Esophagus squamous epithelium (tissue), 5 donors: Measurements from ENCODE around the gene ITPR2. TPM values are rescaled to one million over a fixed set of nuclear protein-coding genes. Genes with fewer than 3 reads are reported as not detected.
"Not testable (repeated sequence)": the region's sequence is repeated elsewhere in the genome, so short reads cannot be mapped to it uniquely, and the experiment has no call there.

Experiments
- DNase-seq: peaks from one replicate; lab custom pipeline; 2025; lab: John Stamatoyannopoulos, UW
- H3K27ac ChIP-seq, 4 donors: fragments of 200-600 bp; sonication (generic); one replicate each; pipeline ENCODE4 v1.5.1; 2016 to 2019; ENCODE audit warnings: mild to moderate bottlenecking in 1 of 4
- H3K27me3 ChIP-seq, 4 donors: fragments of 200-600 bp; sonication (generic); 1 replicate in 3 of 4; 2 replicates in 1 of 4; pipeline versions ENCODE4 v1.5.1 to v1.6.0; 2017 to 2021; ENCODE audit warnings: antibody characterized with exemption in 1 of 4
- H3K36me3 ChIP-seq, 3 donors: fragments of 200-600 bp; sonication (generic); one replicate each; pipeline ENCODE4 v1.5.1; 2016 to 2019
- H3K4me1 ChIP-seq, 3 donors: fragments of 200-600 bp; sonication (generic); one replicate each; pipeline ENCODE4 v1.5.1; 2017 to 2019
- H3K4me3 ChIP-seq, 4 donors: fragments of 200-600 bp; sonication (generic); 1 replicate in 3 of 4; 2 replicates in 1 of 4; pipeline ENCODE4 v1.5.1; 2016 to 2019; ENCODE audit warnings: mild to moderate bottlenecking in 2 of 4, moderate library complexity in 1 of 4
- H3K9me3 ChIP-seq, 3 donors: fragments of 200-600 bp; sonication (generic); one replicate each; pipeline ENCODE4 v1.5.1; 2016 to 2019
- POLR2A ChIP-seq, 4 donors: fragments of 450-650 bp; IDR thresholded peaks; one replicate each; pipeline ENCODE4 v1.6.1; 2017; ENCODE audit warnings: antibody characterized with exemption in 4 of 4, mild to moderate bottlenecking in 4 of 4, moderate library complexity in 3 of 4
- WGBS, 2 donors: methylation state at CpG; one replicate each; pipeline ENCODE4 v1.1.5; 2018; 5-methylcytosine and 5-hydroxymethylcytosine counted together
- intact Hi-C: fragments of 100-400 bp; cut with DNase I; formaldehyde crosslinking; loops from one replicate; pipeline ENCODE4 v1.15.0; 2022
- total RNA-seq, 4 donors: library from RNA; depleted of rRNA; stranded (reverse); fragments of >200 nt; gene quantifications; one replicate each; pipeline ENCODE4 v1.1.0, GENCODE V29; 2016
- TF ChIP-seq, protein P1 (sequence below), 6 experiments: fragments of 450-650 bp in 4 of 6; fragments of 200-600 bp in 2 of 6; sonication (generic) in 2 of 6; IDR thresholded peaks; one replicate each; pipeline ENCODE4 v1.5.1; 2016 to 2019; ENCODE audit warnings: antibody characterized with exemption in 6 of 6, mild to moderate bottlenecking in 4 of 6, moderate library complexity in 4 of 6
- donor health status: DM: yes; HTN: yes; CAD: no.

The ITPR2 gene
- total RNA-seq, 4 donors from 2014 or later = 30.7 to 49.3 (median 37.6) TPM

DNA sequence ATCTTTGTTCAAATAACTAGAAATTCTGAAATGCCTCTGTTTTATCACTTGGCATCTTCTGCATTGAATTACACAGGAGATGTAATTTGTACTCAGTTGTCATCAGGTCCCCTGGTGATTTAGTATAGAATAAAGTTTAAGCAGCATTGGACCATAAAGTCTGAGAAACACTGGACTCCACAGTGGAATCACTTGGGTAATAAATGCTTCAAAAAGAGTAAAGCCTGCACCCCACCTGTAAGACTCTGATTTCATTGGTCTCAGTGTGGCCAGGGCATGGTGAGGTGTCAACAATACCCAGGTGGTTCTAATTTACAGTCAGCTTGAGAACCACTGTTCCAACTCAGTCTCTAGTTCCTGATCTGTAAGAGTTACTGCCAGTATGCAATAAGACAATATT, 148.9 kb downstream of the ITPR2 start:
- no peaks in the 10 kb centered on the region for H3K4me1 ChIP-seq
- peaks cover 0 to 80% (median 5%) of the 10 kb centered on the region in 3 donors for H3K36me3 ChIP-seq
- no peak for DNase-seq
- no peaks in the 10 kb centered on the region for H3K9me3 ChIP-seq
- intact Hi-C loops = no loop called here
- no peaks in the 10 kb centered on the region for H3K27me3 ChIP-seq
- no peak overlapping the region for H3K27ac ChIP-seq
- TF ChIP-seq POLR2A (IDR thresholded peaks at IDR 0.05) = no peak
- TF ChIP-seq, protein P1, sequence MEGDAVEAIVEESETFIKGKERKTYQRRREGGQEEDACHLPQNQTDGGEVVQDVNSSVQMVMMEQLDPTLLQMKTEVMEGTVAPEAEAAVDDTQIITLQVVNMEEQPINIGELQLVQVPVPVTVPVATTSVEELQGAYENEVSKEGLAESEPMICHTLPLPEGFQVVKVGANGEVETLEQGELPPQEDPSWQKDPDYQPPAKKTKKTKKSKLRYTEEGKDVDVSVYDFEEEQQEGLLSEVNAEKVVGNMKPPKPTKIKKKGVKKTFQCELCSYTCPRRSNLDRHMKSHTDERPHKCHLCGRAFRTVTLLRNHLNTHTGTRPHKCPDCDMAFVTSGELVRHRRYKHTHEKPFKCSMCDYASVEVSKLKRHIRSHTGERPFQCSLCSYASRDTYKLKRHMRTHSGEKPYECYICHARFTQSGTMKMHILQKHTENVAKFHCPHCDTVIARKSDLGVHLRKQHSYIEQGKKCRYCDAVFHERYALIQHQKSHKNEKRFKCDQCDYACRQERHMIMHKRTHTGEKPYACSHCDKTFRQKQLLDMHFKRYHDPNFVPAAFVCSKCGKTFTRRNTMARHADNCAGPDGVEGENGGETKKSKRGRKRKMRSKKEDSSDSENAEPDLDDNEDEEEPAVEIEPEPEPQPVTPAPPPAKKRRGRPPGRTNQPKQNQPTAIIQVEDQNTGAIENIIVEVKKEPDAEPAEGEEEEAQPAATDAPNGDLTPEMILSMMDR (IDR thresholded peaks at IDR 0.05) = no peak
- H3K4me3 ChIP-seq = no peak overlapping the region

DNA sequence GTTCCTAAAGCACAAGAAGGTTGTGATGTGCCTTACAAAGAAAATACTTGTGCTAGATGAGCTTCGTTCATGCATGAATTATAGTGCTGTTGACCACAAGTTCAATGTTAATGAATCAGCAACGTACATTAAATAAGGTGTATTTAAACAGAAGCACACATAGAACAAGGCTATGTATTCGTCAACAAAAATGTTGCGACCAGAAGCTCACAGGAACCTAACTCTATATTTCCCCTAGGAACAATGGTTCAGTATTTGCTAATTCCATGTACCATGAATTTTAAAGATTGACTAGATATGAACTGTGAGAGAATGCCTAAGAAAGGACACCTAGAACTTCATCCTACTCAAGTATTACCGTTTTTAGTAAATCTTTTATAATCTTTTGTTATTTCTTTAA, 149.6 kb downstream of the ITPR2 start:
- no peaks in the 10 kb centered on the region for H3K9me3 ChIP-seq
- no peak overlapping the region for H3K4me3 ChIP-seq
- TF ChIP-seq, protein P1 (IDR thresholded peaks at IDR 0.05) = no peak
- TF ChIP-seq POLR2A (IDR thresholded peaks at IDR 0.05) = no peak
- no peaks in the 10 kb centered on the region for H3K4me1 ChIP-seq
- H3K27ac ChIP-seq = no peak overlapping the region
- WGBS, 2 donors = 86 to 99% methylated on average over 5 of the region's 5 CpGs
- no peaks in the 10 kb centered on the region for H3K27me3 ChIP-seq
- DNase-seq = no peak
- peaks cover 0 to 79% (median 5%) of the 10 kb centered on the region in 3 donors for H3K36me3 ChIP-seq
- intact Hi-C loops = no loop called here

- intact Hi-C loops = no loop called here
- Histone ChIP-seq H3K36me3 (peaks cover 0 to 67% (median 5%) of the 10 kb centered on the region in 3 donors), H3K27me3 (no peaks in the 10 kb centered on the region), H3K4me3 (no peak overlapping the region), H3K27ac (no peak overlapping the region), H3K4me1 (no peaks in the 10 kb centered on the region), H3K9me3 (no peaks in the 10 kb centered on the region)
- DNase-seq = no peak
- TF ChIP-seq, protein P1 (IDR thresholded peaks at IDR 0.05) = no peak
- TF ChIP-seq POLR2A (IDR thresholded peaks at IDR 0.05) = no peak
- 54 to 66% methylated on average over 3 of the region's 3 CpGs for WGBS, 2 donors
Measured at GRCh38 chr12:26680727-26681455, 152.1 kb downstream of the ITPR2 start.

DNA sequence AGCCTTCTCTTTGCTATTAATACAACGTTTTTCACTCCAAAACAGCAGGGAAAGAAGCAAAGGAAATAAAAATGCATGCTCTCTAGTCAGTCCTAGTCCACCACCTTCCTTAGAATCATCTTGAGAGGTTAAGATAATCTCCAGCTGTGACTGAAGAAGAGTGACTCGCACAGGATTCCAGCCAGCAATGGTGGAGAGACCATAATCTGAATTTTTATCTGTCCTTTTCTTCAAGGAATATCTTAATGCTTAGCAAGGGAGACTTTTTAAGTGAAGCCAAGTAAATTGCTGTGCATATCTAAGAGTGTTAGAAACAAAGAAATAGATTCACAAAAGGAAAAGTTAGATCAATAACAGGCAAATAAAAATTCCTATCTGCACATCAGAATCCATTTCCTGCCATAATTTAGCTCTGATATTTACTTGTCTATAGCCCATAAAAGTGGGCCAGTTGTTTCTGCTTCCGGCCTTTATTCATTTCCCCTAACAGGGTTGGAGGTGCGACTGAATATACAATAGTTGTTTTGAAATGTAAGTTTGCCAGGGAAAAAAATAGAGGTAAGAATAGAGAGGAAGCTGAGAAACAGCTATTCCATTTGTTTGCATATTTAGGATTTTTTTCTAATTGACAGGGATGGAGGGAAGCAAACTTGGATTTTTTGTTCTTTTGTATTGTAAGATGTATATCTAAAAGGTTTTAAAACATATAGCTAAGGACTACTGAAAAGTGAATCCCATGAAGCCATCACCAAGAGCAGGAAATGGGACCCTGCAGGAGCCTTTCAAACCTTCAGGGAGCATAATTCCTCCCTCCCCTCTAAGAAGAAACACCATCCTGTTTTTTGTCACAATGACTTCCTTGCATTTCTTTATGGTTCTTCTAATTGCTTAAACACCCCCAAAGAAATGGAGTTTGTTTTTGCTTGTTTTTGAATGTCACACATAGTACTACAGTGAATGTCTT, 154.0 kb downstream of the ITPR2 start:
- H3K4me1 ChIP-seq = no peaks in the 10 kb centered on the region
- TF ChIP-seq, protein P1 (IDR thresholded peaks at IDR 0.05) = no peak
- TF ChIP-seq POLR2A (IDR thresholded peaks at IDR 0.05) = no peak
- no peaks in the 10 kb centered on the region for H3K9me3 ChIP-seq
- no peak overlapping the region for H3K4me3 ChIP-seq
- no peak for DNase-seq
- H3K36me3 ChIP-seq = peaks cover 0 to 54% (median 0%) of the 10 kb centered on the region in 3 donors
- H3K27me3 ChIP-seq = no peaks in the 10 kb centered on the region
- intact Hi-C loops = no loop called here
- 56 to 64% methylated on average over 4 of the region's 4 CpGs for WGBS, 2 donors
- no peak overlapping the region for H3K27ac ChIP-seq

GRCh38 chr12:26671487-26671886, 161.5 kb downstream of the ITPR2 start:
- DNase-seq, H3K4me3 ChIP-seq, H3K4me1 ChIP-seq, H3K9me3 ChIP-seq, intact Hi-C loops, H3K27me3 ChIP-seq, H3K27ac ChIP-seq: not testable (repeated sequence)
- 33 to 73% methylated on average over 2 to 3 of the region's 5 CpGs for WGBS, 2 donors
- peaks cover 0 to 21% (median 0%) of the 10 kb centered on the region in 3 donors for H3K36me3 ChIP-seq
